Immature natural killer cell (primary cell): ENCODE measurements around the gene CPNE4. TPM values are rescaled to one million over a fixed set of nuclear protein-coding genes. Genes with fewer than 3 reads are reported as not detected.

ENCODE experiments used
- DNase-seq, 3 donors: peaks; one replicate each; pipeline ENCODE4 v3.0.0; 2022; ENCODE audit warnings: mixed read lengths in 1 of 3
- H3K27ac Mint-ChIP-seq, 6 donors: one replicate each; pipeline ENCODE4 v1.8.0; 2020; ENCODE audit warnings: mixed read lengths in 6 of 6, mild to moderate bottlenecking in 5 of 6, inconsistent platforms in 4 of 6, moderate library complexity in 3 of 6
- H3K27me3 Mint-ChIP-seq, 3 donors: one replicate each; pipeline ENCODE4 v1.8.0; 2020 to 2021; ENCODE audit warnings: low read depth in 3 of 3, mild to moderate bottlenecking in 3 of 3, mixed read lengths in 3 of 3, moderate library complexity in 3 of 3, inconsistent platforms in 1 of 3
- H3K36me3 Mint-ChIP-seq, 3 donors: one replicate each; pipeline ENCODE4 v1.8.0; 2020; ENCODE audit warnings: mixed read lengths in 3 of 3, inconsistent platforms in 2 of 3, mild to moderate bottlenecking in 2 of 3
- H3K4me1 Mint-ChIP-seq, 2 donors: one replicate each; pipeline ENCODE4 v1.8.0; 2020; ENCODE audit warnings: inconsistent platforms in 2 of 2, mild to moderate bottlenecking in 2 of 2, mixed read lengths in 2 of 2, moderate library complexity in 1 of 2
- H3K4me3 Mint-ChIP-seq, 5 donors: one replicate each; pipeline ENCODE4 v1.8.0; 2020; ENCODE audit warnings: mild to moderate bottlenecking in 5 of 5, mixed read lengths in 5 of 5, inconsistent platforms in 3 of 5, moderate library complexity in 3 of 5
- H3K9me3 Mint-ChIP-seq, 6 donors: one replicate each; pipeline ENCODE4 v1.8.0; 2020; ENCODE audit warnings: mild to moderate bottlenecking in 6 of 6, mixed read lengths in 6 of 6, inconsistent platforms in 4 of 6, moderate library complexity in 3 of 6
- polyA plus RNA-seq, 3 donors: library from polyadenylated mRNA; unstranded; fragments of 300-500 nt; fragmentation: Illumina TruSeq; gene quantifications; one replicate each; pipeline ENCODE4 v1.2.3, GENCODE V29; 2021

The CPNE4 gene
- polyA plus RNA-seq, 3 donors from 2014 or later, result not detected

DNA sequence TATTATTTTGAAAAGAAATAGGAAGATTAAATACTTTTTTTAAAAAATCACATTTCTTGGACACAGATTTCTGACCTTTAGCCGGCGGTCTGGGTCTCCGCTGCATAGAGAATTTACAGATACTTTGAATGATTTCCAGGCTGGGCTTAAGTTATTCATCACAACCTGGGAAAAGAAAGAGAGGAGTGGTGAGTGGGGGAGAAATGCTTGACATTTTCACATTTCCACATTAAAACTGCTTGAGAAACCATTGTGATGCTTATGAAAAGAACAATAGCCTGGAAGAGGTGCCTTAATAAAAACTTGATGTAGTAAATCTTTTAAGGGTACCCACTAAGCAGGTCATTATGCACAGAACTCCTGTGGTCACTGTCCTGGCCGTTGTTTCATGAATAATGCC is 365.2 kb downstream of the CPNE4 start:
- peaks cover 2 to 5% (median 3%) of the 10 kb centered on the region in 3 donors for H3K27me3 Mint-ChIP-seq
- H3K4me3 Mint-ChIP-seq, result no peak overlapping the region

DNA sequence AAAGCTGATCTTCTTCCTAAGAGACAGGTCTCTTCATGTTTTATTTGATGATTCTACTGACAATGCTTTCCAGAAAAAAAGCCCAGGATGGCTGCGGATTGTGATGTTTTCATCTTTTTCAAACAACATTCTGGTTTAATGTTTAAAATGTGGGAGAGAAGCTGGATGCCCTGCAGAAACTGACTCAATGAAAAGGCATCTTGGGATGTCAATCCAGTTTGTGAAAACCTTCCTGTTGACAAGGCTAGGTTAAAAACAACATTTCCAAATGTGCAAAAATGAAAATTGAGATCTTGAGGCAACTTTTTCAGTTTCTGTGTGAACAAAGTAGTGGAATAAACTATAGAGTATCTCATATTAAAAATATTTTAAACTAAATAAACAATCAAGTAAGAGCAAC is 376.0 kb downstream of the CPNE4 start:
- no peaks in the 10 kb centered on the region for H3K36me3 Mint-ChIP-seq
- H3K4me3 Mint-ChIP-seq, result no peak overlapping the region
- no peak overlapping the region for H3K27ac Mint-ChIP-seq
- H3K4me1 Mint-ChIP-seq, result no peaks in the 10 kb centered on the region
- no peak for DNase-seq
- peaks cover 0 to 11% (median 2%) of the 10 kb centered on the region in 6 donors for H3K9me3 Mint-ChIP-seq
- peaks cover 2 to 7% (median 2%) of the 10 kb centered on the region in 3 donors for H3K27me3 Mint-ChIP-seq

More for the DNA sequence above, 365.2 kb downstream of the CPNE4 start:
- Mint-ChIP-seq H3K9me3 (peaks cover 0 to 4% (median 0%) of the 10 kb centered on the region in 6 donors), H3K27ac (no peak overlapping the region), H3K36me3 (no peaks in the 10 kb centered on the region), H3K4me1 (no peaks in the 10 kb centered on the region)
- DNase-seq, result no peak

DNA sequence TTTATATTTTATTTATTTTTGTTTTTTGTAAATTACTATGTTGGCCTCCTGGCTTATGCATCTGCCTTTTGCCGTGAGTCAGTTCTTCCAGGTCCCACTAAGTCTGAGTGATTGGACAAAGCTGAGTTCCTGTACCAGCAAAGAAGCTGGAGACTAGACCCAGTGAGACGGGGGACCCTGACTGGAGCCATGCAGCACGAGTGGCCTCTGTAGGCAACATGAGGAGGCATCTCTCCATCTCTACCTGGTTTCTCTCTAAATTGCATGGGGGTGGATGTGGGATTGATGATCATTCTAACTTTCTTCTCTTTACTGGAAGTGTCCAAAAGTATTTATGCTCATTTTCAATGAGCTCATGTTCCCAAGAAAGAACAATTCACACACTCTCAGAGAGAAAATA is 376.7 kb downstream of the CPNE4 start:
- DNase-seq, result no peak
- Mint-ChIP-seq H3K27me3 (peaks cover 2 to 7% (median 2%) of the 10 kb centered on the region in 3 donors), H3K36me3 (no peaks in the 10 kb centered on the region), H3K4me3 (no peak overlapping the region), H3K27ac (no peak overlapping the region), H3K9me3 (peaks cover 0 to 11% (median 2%) of the 10 kb centered on the region in 6 donors), H3K4me1 (no peaks in the 10 kb centered on the region)

DNA sequence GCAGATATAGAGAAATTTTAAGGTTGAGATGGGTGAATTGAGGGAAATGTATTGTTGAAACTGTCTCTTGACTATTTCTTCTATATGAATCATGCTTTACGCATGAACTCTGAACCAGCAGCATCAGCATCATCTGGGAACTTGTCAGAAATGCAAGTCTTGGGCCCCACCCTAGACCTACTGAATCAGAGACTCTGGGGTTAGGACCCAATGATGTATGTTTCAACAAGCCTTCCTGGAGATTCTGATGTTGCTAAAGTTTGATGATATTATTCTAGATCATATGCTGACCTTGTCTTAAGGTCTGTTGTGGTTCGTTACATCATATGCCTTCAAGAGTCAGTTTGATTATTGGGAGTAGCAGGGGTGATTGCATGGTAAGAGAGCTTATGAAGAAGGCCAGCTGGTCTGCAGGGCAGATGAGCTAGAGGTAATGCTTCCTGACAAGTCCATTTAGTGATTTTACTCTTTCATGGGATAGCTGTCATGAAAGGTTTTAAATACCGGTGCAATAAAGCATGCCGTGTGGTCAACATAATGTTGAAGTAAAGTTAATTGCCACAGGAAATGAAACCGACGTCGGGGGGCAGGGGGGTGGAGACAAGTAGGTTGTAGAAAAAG is 379.6 kb downstream of the CPNE4 start:
- no peak for DNase-seq
- Mint-ChIP-seq H3K27ac (no peak overlapping the region), H3K4me3 (no peak overlapping the region), H3K27me3 (peaks cover 0 to 7% (median 3%) of the 10 kb centered on the region in 3 donors), H3K9me3 (peaks cover 0 to 3% (median under 1%) of the 10 kb centered on the region in 6 donors), H3K36me3 (no peaks in the 10 kb centered on the region), H3K4me1 (no peaks in the 10 kb centered on the region)

DNA sequence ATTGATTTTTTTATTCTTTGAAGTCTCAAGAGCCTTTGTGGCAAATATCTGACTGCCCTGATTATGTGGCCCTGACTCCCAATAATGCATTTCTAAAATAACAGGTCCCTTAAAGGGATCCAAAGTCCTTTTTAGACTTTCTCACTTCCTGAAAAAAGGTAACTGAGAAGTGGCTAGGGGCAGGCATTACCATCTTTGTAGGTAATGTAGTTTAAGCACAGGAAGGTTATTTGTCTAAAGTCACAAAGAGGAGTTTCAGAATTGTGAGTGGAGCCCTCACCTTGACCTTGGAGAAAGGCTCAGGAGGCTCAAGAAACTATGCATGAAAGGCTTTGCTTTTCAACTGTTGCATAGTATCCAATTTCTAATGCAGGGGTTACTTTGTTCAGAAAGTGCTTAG is 389.2 kb downstream of the CPNE4 start:
- no peaks in the 10 kb centered on the region for H3K9me3 Mint-ChIP-seq

DNA sequence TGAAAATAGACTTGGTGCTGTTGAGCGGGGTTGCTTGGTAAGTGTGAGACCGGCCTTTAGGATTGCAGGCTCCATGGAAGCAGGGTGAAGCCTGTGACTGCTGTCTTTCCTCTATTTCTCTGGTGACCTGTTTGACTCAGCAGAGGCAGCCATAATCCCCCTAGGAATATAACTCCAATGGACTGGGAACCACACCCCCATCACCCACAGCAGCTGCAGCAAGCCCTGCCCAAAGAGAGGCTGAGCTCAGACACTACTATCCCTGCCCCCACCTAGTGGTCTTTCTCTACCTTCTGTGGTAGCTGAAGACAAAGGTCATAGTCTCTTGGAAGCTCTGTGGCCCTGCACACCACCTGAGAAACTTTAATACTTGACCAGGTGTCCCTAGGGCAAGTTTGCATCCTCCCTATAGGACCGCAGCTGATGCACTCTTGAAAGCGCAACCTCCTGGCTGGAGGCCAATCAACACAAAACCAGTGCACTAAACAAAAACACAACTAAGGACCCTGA is 398.5 kb downstream of the CPNE4 start:
- DNase-seq, result no peak
- no peak overlapping the region for H3K4me3 Mint-ChIP-seq
- H3K4me1 Mint-ChIP-seq, result no peaks in the 10 kb centered on the region
- H3K27me3 Mint-ChIP-seq, result peaks cover 2 to 3% (median 2%) of the 10 kb centered on the region in 3 donors
- peaks cover 0 to 2% (median 0%) of the 10 kb centered on the region in 6 donors for H3K9me3 Mint-ChIP-seq
- H3K27ac Mint-ChIP-seq, result no peak overlapping the region
- H3K36me3 Mint-ChIP-seq, result no peaks in the 10 kb centered on the region

More for the DNA sequence above, 389.2 kb downstream of the CPNE4 start:
- no peaks in the 10 kb centered on the region for H3K4me1 Mint-ChIP-seq
- peaks cover 0 to 7% (median 3%) of the 10 kb centered on the region in 3 donors for H3K27me3 Mint-ChIP-seq
- no peak overlapping the region for H3K27ac Mint-ChIP-seq
- no peak for DNase-seq
- no peak overlapping the region for H3K4me3 Mint-ChIP-seq
- H3K36me3 Mint-ChIP-seq, result no peaks in the 10 kb centered on the region

DNA sequence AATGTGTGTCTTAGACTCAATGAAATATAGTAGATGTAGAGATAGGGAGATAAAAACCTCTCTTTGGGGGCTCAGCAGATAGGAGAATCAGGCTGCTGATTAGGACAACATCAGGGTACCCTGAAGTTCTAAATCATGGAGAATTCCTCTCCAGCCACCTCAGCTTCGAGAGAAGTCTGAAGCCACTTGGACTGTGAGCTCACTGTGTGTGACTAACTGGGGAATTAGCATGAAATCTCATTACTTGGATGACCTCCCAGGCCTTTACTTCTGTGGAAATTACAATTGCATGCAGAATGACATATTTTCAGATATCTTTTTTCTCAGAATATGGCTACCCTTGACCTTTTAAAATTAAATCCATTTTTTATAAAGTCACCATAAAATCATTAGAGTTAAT is 404.0 kb downstream of the CPNE4 start:
- Mint-ChIP-seq H3K27me3 (peaks cover 1 to 3% (median 3%) of the 10 kb centered on the region in 3 donors), H3K9me3 (peaks cover 0 to 2% (median 0%) of the 10 kb centered on the region in 6 donors), H3K27ac (no peak overlapping the region), H3K4me1 (no peaks in the 10 kb centered on the region), H3K36me3 (no peaks in the 10 kb centered on the region), H3K4me3 (no peak overlapping the region)
- no peak for DNase-seq

DNA sequence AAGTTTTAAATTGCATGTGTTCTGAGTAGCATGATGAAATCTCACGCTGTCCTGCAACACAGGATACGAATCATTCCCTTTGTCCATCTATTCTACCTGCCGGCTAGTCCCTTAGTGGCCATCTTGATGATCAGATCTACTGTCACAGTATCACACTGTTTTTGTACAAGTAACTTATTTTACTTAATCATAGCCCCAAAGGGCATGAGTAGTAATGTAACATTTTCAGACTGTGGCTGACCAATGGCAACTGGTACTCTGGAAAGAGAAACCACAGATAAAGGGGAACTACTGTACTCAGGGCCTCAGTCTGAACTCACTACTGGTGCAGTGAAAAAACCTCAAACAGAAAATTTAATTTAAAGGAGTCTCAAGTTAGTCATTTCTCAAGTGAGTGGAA is 404.7 kb downstream of the CPNE4 start:
- Mint-ChIP-seq H3K9me3 (peaks cover 0 to 2% (median 0%) of the 10 kb centered on the region in 6 donors), H3K27ac (no peak overlapping the region), H3K36me3 (no peaks in the 10 kb centered on the region), H3K4me1 (no peaks in the 10 kb centered on the region), H3K4me3 (no peak overlapping the region), H3K27me3 (peaks cover 1 to 3% (median 3%) of the 10 kb centered on the region in 3 donors)
- DNase-seq, result no peak

DNA sequence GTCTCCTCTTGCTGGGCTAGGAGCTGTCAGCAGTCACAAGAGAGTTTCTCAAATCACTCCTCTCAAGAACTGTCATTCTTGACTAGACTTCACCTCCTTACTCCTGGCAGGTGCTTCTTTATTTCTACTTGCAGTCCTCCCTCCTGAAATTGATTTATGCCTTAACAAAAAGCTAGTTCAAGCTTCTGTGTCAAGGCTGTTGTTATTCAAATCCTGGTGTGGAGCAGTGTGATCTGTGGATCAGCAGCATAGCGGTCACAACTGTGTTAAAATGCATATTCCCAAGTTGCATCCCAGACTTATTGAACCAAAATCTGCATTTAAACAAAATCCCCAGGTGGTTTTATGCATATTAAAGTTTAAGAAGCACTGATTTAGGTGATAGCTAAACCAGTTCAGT is 411.4 kb downstream of the CPNE4 start:
- Mint-ChIP-seq H3K36me3 (no peaks in the 10 kb centered on the region), H3K4me1 (no peaks in the 10 kb centered on the region), H3K4me3 (no peak overlapping the region), H3K27me3 (peaks cover 3 to 9% (median 7%) of the 10 kb centered on the region in 3 donors), H3K9me3 (no peaks in the 10 kb centered on the region), H3K27ac (no peak overlapping the region)
- no peak for DNase-seq

DNA sequence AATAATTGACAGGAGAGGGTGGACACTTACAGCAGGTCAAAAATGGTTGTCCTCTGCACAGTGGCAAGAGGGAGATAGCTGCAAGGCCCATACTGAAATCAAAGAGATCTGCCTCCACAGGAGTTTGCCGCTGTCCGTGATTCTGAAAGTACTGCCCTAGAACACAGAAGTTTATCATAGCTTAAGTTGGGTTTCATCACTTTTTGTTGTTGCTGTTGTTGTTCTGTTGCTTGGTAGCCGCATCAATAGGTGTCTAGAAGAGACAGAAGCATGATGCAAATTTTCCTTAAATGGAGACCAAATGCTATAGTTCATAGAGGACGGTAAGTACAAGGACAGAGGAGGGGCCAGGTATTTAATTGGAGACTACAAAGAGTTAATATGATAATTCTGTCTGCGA is 412.1 kb downstream of the CPNE4 start:
- H3K4me1 Mint-ChIP-seq, result no peaks in the 10 kb centered on the region
- H3K4me3 Mint-ChIP-seq, result no peak overlapping the region
- no peak overlapping the region for H3K27ac Mint-ChIP-seq
- H3K36me3 Mint-ChIP-seq, result no peaks in the 10 kb centered on the region
- DNase-seq, result no peak
- H3K9me3 Mint-ChIP-seq, result no peaks in the 10 kb centered on the region
- H3K27me3 Mint-ChIP-seq, result peaks cover 3 to 9% (median 5%) of the 10 kb centered on the region in 3 donors

DNA sequence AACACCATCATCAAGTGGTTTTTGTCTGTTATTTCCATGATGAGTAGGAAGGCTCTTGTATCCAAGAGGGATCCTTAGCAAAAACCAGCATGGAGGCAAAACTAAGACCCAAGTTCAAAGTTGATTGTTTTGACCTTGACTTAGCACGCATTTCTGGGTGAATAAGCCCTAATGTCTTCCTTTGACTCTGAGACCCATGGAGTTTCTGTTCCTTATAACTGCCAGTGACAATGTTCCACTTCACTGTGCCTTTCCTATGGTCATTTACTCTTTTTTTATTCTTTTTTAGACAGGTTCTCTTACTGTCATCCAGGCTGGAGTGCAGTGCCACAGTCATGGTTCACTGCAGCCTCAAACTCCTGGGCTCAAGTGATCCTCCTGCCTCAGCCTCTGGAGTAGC is 413.8 kb downstream of the CPNE4 start:
- no peaks in the 10 kb centered on the region for H3K9me3 Mint-ChIP-seq
- H3K4me1 Mint-ChIP-seq, result no peaks in the 10 kb centered on the region
- H3K27ac Mint-ChIP-seq, result no peak overlapping the region
- H3K36me3 Mint-ChIP-seq, result no peaks in the 10 kb centered on the region
- H3K4me3 Mint-ChIP-seq, result no peak overlapping the region
- no peak for DNase-seq
- peaks cover 2 to 9% (median 4%) of the 10 kb centered on the region in 3 donors for H3K27me3 Mint-ChIP-seq

DNA sequence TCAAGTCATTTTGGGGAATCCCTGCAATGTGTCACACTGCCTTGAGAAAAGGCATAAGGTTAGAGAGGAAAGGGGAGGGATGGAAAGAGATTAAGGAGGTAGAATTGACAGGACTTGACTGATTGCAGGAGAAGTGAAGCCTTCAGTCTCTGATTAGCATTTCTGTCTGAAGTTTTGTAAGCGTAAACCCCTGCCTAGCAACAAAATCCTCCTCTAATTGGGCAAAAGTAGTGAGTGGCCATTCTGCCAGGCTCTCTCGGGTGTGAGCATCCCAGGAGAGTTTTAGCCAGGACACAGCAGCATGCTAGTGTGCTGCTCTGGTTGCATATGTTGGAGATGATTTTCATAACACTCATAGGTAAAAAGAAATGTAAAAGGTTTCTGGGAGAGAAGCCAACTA is 415.0 kb downstream of the CPNE4 start:
- DNase-seq, result no peak
- Mint-ChIP-seq H3K4me3 (no peak overlapping the region), H3K27ac (no peak overlapping the region), H3K4me1 (no peaks in the 10 kb centered on the region), H3K36me3 (no peaks in the 10 kb centered on the region), H3K27me3 (peaks cover 2 to 9% (median 4%) of the 10 kb centered on the region in 3 donors), H3K9me3 (no peaks in the 10 kb centered on the region)

DNA sequence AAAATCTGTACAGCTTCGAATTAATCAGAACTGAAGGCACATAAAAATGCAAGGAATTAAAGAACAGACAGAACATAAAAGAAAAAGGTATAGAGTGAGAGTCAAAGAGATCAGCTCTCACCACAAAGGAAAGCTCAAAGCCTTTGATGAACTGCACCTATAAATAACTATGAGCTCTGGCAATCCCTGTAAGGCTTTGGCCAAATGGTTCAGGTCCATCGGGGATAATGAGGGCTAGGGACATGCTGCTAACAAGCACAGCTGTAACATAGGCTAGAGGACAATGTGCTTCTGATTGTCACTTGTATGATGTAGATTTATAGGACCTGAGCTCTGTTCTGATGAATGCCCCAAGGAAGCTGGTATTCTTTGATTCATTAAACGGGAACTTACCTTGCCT is 418.1 kb downstream of the CPNE4 start:
- peaks cover 0 to 5% (median 3%) of the 10 kb centered on the region in 3 donors for H3K27me3 Mint-ChIP-seq
- H3K4me1 Mint-ChIP-seq, result no peaks in the 10 kb centered on the region
- no peak overlapping the region for H3K4me3 Mint-ChIP-seq
- no peaks in the 10 kb centered on the region for H3K9me3 Mint-ChIP-seq
- H3K36me3 Mint-ChIP-seq, result no peaks in the 10 kb centered on the region
- no peak overlapping the region for H3K27ac Mint-ChIP-seq
- DNase-seq, result no peak

DNA sequence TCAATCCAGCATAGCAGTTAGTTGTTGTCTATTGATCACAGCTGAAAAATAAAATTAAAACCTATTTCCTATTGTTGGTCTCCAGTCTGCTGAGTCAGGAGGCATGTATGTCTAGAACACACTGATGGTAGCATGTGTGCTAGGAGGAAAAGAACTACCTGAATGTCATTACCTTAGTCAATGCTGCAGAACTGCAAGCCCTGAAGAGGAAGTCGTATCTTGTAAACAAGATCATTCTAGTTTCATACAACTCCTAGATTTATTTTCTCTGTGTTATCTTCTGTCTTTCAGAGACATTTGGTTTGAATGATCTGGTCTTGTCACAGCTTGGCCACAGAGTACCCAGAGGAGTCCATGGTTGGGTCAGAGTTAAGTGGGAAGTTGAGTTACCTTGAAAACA is 422.1 kb downstream of the CPNE4 start:
- H3K36me3 Mint-ChIP-seq, result no peaks in the 10 kb centered on the region

DNA sequence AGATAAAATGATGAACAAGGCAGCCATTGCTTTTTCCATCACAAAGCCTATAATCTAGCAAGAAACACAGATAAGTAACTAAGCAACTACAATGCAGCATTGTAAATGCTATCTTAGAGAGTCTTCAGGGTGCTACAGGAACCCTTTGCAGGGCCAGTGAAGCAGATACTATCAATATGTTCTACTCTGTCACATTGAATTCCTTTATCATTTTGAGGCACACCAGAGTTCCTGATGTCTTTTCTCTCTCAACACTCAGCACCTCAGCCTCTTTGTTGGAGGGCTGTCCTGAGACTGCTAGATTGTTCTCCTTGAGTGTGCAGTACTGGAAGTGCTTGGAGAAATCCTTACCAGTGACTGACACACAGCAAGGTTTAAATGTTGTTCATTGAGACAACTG is 424.6 kb downstream of the CPNE4 start:
- Mint-ChIP-seq H3K9me3 (no peaks in the 10 kb centered on the region), H3K27me3 (peaks cover 0 to 3% (median 0%) of the 10 kb centered on the region in 3 donors), H3K4me3 (no peak overlapping the region), H3K27ac (no peak overlapping the region), H3K36me3 (no peaks in the 10 kb centered on the region), H3K4me1 (no peaks in the 10 kb centered on the region)
- DNase-seq, result no peak

More for the DNA sequence above, 422.1 kb downstream of the CPNE4 start:
- Mint-ChIP-seq H3K9me3 (no peaks in the 10 kb centered on the region), H3K4me3 (no peak overlapping the region), H3K4me1 (no peaks in the 10 kb centered on the region), H3K27me3 (peaks cover 0 to 3% (median 0%) of the 10 kb centered on the region in 3 donors), H3K27ac (no peak overlapping the region)
- no peak for DNase-seq
